Measurements from ENCODE around the gene TAGLN3. TPM values are rescaled to one million over a fixed set of nuclear protein-coding genes. Genes with fewer than 3 reads are reported as not detected.

The TAGLN3 gene
- 1 to 10 TPM in 1 of 2 experiments, under 1 TPM in 1; 0.89 to 1.2 TPM for total RNA-seq

- ATAC-seq, result no peak
- DNase-seq, result peak; percentile 32
- Mint-ChIP-seq H3K9me3 (no peaks in the 10 kb centered on the region), H3K4me3 (peak within 1 kb of the TSS; percentile 61), H3K36me3 (ENCODE audit: low read depth) (peaks cover under 1% of the 10 kb centered on the region), H3K4me1 (ENCODE audit: low read depth) (peaks cover 35% of the 10 kb centered on the region), H3K27me3 (no peaks in the 10 kb centered on the region), H3K27ac (no peak within 1 kb of the TSS)
- POLR2A ChIA-PET, result interaction anchor here (0.8 to 1.5 kb wide), 2 partner anchors 15 to 17 kb away, joined by 4 to 5 read pairs; no protein-coding TSS in a partner anchor
- no peak for TF ChIP-seq CTCF (IDR thresholded peaks at IDR 0.05)
- intact Hi-C loops (cut with micrococcal nuclease), result no loop called here
- CTCF ChIA-PET, result interaction anchor here (0.7 to 21.1 kb wide), 3 partner anchors 10 to 44 kb away, joined by 3 to 477 read pairs (median 19); no protein-coding TSS in a partner anchor
Measured at GRCh38 chr3:111998636-111999483, at the start of gene TAGLN3. TAGLN3 (plus strand) TSS chr3:111998922; CDS start chr3:111999423, 501 bp downstream.

- ChIA-PET POLR2A (no interaction called here), CTCF (interaction anchor here (2.5 kb wide), 1 partner anchor 64 kb away, joined by 7 read pairs; no protein-coding TSS in a partner anchor)
- no peak for DNase-seq
- H3K27ac Mint-ChIP-seq, result no peak overlapping the region
- H3K36me3 Mint-ChIP-seq (ENCODE audit: low read depth), result no peaks in the 10 kb centered on the region
- intact Hi-C loops (cut with micrococcal nuclease), result no loop called here
- H3K9me3 Mint-ChIP-seq, result no peaks in the 10 kb centered on the region
- TF ChIP-seq CTCF (IDR thresholded peaks at IDR 0.05), result no peak
- ATAC-seq, result no peak
- no peaks in the 10 kb centered on the region for H3K4me1 Mint-ChIP-seq (ENCODE audit: low read depth)
- no peak overlapping the region for H3K4me3 Mint-ChIP-seq
- H3K27me3 Mint-ChIP-seq, result no peaks in the 10 kb centered on the region
Measured at GRCh38 chr3:111949712-111950111, 49.0 kb upstream of the TAGLN3 start.

GRCh38 chr3:111951032-111951431 is 47.7 kb upstream of the TAGLN3 start:
- no peak for TF ChIP-seq CTCF (IDR thresholded peaks at IDR 0.05)
- no peaks in the 10 kb centered on the region for H3K27me3 Mint-ChIP-seq
- CTCF ChIA-PET, result interaction anchor here (0.7 to 2.5 kb wide), 4 partner anchors 16 to 235 kb away, joined by 3 to 7 read pairs (median 5); no protein-coding TSS in a partner anchor
- ATAC-seq (no peak), DNase-seq (no peak)
- no peak overlapping the region for H3K27ac Mint-ChIP-seq
- intact Hi-C loops (cut with micrococcal nuclease), result no loop called here
- no peak overlapping the region for H3K4me3 Mint-ChIP-seq
- no peaks in the 10 kb centered on the region for H3K4me1 Mint-ChIP-seq (ENCODE audit: low read depth)
- POLR2A ChIA-PET, result no interaction called here
- H3K36me3 Mint-ChIP-seq (ENCODE audit: low read depth), result no peaks in the 10 kb centered on the region
- H3K9me3 Mint-ChIP-seq, result no peaks in the 10 kb centered on the region

- TF ChIP-seq CTCF (IDR thresholded peaks at IDR 0.05), result no peak
- DNase-seq (no peak), ATAC-seq (no peak)
- POLR2A ChIA-PET, result no interaction called here
- H3K9me3 Mint-ChIP-seq, result no peaks in the 10 kb centered on the region
- H3K27me3 Mint-ChIP-seq, result no peaks in the 10 kb centered on the region
- no peak overlapping the region for H3K4me3 Mint-ChIP-seq
- no peaks in the 10 kb centered on the region for H3K36me3 Mint-ChIP-seq (ENCODE audit: low read depth)
- CTCF ChIA-PET, result interaction anchor here (0.7 to 2.5 kb wide), 4 partner anchors 62 to 236 kb away, joined by 3 to 7 read pairs (median 6); partner anchors contain the start of gene PHLDB2
- no peaks in the 10 kb centered on the region for H3K4me1 Mint-ChIP-seq (ENCODE audit: low read depth)
- intact Hi-C loops (cut with micrococcal nuclease), result no loop called here
- H3K27ac Mint-ChIP-seq, result no peak overlapping the region
Measured at GRCh38 chr3:111952086-111952485, 46.6 kb upstream of the TAGLN3 start.
